KG1 (cell line): Measurements from ENCODE around the gene TNRC6C.

Source experiments
- DNase-seq: peaks from one replicate; lab custom pipeline; 2025; lab: John Stamatoyannopoulos, UW

Gene TNRC6C

GRCh38 chr17:78140169-78141051 is 181.9 kb downstream of the TNRC6C start:
- DNase-seq, result peak; percentile 84

- no peak for DNase-seq
Measured at GRCh38 chr17:78141437-78142118, 183.1 kb downstream of the TNRC6C start.

GRCh38 chr17:78142119-78142861 is 183.8 kb downstream of the TNRC6C start:
- DNase-seq, result no peak

GRCh38 chr17:78143214-78144146 is 185.0 kb downstream of the TNRC6C start:
- DNase-seq, result no peak

GRCh38 chr17:78144147-78144719 is 185.7 kb downstream of the TNRC6C start:
- peak; percentile 44 for DNase-seq

GRCh38 chr17:78144736-78145641 is 186.5 kb downstream of the TNRC6C start:
- DNase-seq, result no peak

- no peak for DNase-seq
Measured at GRCh38 chr17:78146471-78146869, 188.0 kb downstream of the TNRC6C start.

- DNase-seq, result no peak
Measured at GRCh38 chr17:78146881-78147280, 188.4 kb downstream of the TNRC6C start.

GRCh38 chr17:78147315-78147998 is 189.0 kb downstream of the TNRC6C start:
- no peak for DNase-seq

GRCh38 chr17:78148286-78149016 is 189.9 kb downstream of the TNRC6C start:
- DNase-seq, result no peak

GRCh38 chr17:78151514-78152008 is 193.1 kb downstream of the TNRC6C start:
- DNase-seq, result no peak

GRCh38 chr17:78154903-78155811 is 196.7 kb downstream of the TNRC6C start:
- DNase-seq, result no peak
